Stimulated activated CD4-positive, alpha-beta T cell treated with anti-CD3 and anti-CD28 coated beads, Interleukin-2, amount 100 ng/mL, for 48 hours (primary cell): Measurements from ENCODE around the gene PALM3.

ENCODE experiments used
- DNase-seq, 2 donors: peaks; one replicate each; pipeline ENCODE4 v3.0.0-alpha.2; 2020

PALM3 gene, protein sequence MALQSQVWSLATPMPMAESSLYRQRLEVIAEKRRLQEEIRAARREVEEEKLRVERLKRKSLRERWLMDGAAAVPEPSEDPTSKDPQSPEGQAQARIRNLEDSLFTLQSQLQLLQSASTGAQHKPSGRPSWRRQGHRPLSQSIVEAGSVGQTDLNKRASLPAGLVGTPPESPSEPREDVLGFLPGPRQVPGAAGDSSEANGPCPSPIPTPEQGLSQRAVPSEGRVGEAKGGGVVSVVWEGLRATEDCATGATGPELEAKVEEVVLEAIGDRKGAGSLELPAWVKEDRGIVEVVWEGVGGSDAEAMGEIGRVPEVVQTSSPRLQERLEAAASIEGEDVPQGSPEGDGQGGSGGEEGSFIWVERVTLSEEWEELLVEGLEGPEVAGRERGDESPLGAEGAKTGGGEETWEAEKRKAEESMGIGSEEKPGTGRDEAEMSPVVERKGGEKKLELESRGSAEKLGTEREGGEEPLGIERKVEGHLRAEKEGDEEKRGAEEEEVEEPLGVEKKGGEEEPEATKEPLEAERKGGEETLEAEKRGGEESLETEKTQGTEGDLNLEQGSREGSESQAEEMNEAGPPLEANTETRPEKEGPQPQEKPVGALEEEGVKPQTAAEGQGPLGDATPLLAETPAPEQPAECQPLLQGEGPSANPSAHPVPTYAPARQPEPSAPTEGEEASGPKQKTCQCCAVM

DNA sequence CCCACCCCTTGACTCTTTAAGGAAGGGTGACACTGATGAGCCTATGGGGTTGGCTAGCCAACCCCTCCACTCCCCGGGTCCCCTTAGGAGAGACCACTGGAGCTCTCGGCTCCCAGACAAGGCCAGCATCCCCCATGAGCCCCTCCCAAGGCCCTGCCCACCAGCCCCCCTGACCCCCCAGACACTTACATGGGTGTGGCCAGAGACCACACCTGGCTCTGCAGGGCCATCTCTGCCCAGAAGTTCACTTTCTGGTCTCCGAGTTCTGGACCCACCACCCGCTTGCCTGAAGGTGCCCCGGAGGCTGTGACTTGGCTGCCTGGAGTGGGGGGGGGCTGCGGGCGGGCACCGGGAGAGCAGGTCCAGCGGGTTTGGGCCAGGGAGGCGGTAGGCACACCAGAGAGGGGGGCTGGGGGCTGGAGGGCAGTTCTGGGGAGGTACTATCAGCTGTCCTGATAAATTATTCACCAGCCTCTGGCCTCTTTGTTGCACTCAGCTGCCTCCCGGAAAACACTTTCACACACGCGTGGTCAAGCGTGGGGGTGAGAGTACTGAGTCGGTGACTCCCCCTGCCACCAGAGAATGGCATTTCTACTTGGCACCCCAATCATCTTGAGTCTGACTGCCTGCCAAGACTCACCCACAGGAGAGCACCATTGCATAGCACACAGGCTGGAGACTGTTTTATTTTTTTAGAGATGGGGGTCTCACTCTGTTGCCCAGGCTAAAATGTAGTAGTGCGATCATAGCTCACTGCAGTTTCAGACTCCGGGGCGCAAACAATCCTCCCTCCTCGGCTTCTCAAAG lies at the start of gene PALM3:
PALM3 (minus strand) TSS at position 326 of the 807 bp plus-strand sequence; CDS start at position 230, 96 bp downstream.
- DNase-seq = no peak

DNA sequence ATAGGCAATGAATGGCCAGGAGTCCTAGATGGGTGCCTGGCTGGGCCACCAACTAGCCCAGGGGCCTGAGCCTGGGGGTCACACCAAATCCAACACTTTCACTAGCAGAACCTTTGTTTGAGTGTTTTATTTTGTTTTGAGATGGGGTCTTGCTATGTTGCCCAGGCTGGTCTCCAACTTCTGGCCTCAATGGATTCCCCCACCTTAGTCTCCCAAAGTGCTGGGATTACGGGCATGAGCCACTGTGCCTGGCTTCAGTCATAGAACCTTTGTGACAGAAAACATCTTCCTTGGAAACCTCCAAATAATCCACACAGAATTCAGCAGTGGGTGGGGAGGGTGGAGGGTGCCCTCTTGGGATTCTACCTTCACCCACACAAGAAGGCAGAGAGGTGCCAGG lies 49.6 kb upstream of the PALM3 start:
- no peak for DNase-seq

DNA sequence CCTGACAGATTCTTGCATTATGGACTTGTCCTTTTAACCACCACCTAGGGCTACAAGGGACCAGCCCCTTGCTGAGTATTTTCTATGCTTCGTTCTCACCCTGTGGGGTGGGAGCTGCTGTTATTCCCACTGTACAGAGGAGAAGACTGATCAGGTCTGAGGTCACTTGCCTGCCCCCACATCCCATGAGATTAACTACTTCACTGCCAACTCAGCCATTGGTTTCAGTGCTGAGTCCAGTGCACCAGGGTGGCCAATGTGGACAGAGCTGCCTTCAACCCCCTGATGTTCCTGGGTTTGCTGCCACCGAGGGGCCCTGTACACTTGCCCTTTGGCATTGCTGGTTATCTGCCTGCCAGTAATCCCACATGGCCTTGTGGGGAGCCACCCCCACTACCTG lies 48.8 kb upstream of the PALM3 start:
- no peak for DNase-seq

DNA sequence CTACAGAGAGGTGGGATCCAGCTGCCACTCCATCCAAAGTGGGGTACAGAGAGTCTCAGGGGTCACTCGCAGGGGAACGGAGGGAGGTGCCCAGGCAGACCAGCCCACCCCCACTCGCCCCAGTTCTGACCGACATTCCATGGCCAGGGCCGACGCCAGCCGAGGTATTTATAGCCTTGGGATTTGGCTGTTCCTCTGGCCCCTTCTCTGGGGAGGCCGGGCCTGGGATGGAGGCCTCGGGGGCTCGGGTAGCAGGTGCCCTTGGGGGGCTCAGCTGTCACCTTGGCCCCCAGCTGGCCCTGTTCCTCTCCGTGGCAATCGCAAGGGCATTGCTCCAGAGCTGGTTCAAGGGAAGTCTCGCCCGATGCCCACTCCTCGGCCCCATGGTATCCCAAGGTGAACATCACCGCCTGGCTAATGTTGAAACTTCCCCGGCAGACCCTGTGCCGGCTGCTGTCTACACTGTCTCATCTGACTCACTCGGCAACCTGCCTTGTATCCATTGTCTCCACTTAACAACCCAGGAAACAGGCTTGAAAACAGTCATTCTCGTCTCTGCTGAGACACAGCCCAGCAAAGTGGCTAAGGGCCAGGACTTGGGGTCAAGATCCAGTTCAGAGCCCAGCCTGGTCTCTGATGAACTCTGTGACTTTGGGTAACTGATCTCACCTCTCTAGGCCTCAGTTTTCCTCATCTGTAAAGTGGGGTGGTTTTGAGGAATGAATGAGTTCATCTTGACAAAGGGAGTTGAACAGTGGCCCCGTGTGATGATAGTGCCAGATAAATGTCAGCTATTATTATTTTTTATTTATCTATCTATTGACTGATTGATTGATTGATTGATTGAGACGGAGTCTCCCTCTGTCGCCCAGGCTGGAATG lies 45.9 kb upstream of the PALM3 start:
- no peak for DNase-seq

DNA sequence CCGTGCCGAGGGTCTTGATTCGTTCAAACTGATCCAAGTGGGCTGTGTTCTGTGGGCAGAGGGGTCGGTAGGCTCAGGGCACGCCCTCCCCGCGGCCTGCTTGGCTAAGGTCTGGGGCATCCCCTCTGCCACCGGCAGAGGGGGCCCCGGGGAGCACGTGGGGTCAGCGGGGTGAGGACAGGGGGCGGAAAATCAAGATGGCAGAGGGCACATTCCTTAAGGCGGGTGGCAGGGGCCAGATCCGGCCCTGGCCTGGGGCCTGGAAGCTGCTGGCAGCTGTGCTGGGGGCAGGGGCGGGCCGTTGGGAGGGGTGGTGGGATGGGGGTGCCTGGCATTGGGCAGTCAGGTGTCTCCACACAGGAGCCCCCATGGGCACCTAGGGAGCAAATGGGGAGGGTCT lies 45.0 kb upstream of the PALM3 start:
- DNase-seq = no peak

DNA sequence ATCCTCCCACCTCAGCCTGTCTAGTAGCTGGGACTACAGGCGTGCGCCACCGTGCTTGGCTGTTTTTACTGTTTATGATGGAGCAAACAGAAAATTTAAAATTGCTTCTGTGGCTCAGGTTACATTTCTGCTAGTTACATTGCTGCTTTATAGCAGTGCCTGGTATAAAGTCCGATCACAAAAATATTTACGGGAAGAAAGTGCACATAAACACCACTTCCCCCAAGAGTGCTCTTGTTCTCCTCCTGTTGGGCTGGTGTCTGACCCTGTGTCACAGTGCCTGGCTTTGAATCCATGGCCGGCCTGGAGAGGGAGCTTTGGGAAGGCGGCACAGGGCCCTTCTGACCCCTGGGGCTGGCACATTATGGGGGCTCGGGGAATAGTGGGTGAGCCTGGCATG lies 43.8 kb upstream of the PALM3 start:
- no peak for DNase-seq

DNA sequence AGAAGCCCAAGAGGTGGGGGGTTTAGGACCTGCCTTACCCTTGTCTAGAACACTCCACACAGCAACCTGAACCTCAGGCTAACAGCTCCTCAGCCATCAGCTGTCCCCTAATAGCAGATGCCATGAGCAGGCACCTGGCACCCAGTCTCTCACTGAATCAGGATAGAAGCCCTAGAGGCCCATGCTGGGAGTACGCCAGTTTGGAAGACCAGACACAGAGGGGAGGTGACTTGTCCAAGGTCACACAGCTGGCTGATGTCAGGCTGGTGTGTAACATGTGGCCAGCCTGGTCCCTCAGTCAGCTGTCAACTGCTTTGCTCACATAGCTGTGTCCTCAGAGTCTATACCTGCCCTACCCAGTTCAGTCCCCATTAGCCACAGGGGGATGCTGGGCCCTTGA lies 41.4 kb upstream of the PALM3 start:
- DNase-seq = no peak

DNA sequence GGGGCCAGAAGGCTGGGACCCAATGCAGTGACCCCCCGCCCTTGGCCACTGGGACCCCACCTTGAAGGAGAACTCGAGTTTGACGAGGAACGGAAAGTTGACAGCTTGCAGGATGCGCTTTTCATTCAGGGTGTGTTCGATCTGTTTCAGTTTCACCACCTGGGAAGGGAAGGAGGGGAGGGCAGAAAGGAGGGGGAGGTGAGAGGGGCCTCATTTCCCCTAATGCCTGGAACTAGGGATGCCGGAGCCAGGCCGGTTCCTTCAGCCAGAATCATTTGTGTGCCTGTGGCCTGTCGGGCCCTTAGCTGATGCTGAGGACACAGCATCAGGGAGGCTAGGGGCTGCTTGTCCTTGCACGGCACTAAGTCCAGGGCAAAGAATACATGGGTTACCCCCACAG lies 40.9 kb upstream of the PALM3 start:
- DNase-seq = no peak

DNA sequence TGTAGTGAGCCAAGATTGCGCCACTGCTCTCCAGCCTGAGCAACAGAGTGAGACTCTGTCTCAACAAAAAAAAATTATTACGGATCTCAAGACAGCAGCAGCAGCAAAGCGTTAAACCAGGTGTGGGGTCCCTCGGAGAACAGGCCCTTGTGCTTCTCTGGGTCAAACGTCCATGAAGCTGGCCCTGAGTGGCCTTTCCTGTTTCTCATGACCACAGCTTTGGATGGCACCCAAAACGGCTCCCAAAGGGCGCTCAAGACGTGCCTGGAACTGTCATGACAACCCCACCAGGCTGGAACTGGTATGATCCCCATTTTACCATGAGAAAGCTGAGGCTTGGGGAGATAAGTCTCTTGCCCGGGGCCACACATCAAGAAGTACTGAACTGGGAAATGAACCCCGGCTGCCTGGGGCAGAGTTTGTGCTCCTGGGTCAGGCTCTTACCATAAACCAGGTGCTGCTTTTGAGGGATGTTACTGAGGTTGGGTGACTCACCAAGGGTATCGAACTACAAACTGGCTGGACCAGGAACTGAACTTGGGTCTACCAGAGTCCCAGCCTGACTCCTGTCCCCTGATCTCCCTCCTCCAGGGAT lies 40.3 kb upstream of the PALM3 start:
- DNase-seq = no peak

DNA sequence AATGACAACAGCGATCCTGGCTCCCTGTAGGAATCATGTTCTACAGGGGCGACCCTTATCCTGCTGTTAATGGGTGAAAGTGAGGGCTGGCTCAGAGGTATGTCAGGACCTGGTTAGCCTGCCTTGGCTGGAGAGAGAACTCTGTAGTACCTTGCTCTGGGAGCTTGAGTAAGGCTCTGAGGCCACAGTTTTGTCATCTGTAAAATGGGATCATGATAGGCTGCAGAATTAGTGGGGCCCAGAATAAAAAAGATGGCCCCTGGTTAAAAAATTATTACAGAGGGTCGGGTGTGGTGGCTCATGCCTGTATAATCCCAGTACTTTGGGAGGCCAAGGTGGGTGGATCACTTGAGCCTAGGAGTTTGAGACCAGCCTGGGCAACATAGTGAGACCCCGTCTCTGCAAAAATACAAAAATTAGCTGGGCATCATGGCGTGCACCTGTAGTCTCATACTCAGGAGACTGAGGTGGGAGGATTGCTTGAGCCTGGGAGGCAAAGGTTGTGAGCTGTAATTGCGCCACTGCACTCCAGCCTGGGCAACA lies 39.2 kb upstream of the PALM3 start:
- DNase-seq = no peak

DNA sequence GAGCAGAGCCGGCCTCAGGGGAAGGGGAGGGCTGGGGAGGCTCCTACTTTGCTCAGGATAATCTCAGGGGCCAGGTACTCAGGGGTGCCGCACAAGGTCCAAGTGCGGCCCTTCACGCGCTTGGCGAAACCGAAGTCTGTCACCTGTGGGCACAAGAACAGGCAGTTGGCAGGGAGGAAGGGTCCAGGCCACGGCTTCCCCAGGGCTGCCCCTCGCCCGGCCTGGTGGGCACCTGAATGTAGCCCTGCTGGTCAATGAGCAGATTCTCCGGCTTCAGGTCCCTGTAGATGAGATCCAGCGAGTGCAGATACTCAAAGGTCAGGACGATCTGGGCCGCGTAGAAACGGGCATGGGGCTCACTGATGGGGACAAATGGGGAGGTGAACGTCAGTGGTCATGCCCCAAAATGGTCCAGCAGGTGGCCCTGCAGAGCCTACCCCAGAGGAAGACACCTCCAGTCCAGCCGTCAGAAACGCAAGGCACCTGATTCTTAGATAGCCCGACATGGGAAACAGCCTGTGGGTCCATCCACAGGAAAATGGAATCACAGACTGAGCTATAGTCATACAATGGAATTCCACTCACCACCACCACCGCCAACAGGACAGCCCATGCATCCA lies 35.8 kb upstream of the PALM3 start:
- DNase-seq = no peak

DNA sequence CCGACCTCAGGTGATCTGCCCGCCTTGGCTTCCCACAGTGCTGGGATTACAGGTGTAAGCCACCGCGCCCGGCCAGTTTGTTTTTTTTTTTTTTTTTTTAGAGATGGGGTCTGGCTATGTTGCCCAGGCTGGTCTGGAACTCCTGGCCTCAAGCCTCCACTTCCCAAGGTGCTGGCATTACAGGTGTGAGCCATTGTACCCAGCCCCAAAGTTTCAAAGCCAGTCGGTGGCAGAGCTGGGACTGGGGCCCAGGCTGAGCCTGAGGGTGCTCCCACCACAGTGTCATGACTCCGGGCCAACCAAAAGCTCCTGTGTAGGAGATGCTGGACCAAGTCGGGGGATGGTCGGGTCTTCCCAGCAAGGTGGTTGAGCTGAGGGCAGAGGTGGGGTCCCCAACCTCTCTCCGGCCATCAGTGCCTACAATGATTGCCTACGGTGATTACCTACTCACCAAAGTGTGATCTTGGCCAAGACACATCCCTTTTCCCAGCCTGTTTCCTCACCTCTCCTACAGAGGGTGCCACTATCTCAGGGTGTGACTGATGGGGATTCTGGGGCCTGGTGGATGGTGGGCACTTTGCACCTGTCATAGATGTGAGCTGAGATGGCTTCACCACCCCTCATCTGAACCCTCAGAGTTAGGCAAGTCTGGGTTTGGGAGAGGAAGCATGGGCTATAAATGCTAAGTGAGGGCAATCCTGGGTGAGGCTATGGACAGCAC lies 34.6 kb upstream of the PALM3 start:
- no peak for DNase-seq

DNA sequence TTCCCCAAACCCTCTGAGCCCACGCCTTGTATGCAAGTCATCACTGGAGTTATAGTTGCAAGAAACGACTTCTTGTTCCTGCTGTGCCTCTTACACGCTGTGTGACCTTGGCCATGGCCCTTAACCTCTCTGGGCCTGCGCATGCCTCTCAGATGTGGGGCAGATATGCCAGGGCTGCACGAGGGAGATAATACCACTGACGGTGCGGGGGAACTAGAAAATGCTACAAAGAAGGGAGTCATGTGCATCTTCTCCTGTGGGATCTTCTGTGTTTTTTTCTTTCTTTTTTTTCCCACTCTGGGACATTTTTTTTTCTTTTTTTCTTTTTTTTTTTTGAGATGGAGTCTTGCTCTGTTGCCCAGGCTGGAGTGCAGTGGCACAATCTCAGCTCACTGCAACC lies 33.0 kb upstream of the PALM3 start:
- DNase-seq = no peak

DNA sequence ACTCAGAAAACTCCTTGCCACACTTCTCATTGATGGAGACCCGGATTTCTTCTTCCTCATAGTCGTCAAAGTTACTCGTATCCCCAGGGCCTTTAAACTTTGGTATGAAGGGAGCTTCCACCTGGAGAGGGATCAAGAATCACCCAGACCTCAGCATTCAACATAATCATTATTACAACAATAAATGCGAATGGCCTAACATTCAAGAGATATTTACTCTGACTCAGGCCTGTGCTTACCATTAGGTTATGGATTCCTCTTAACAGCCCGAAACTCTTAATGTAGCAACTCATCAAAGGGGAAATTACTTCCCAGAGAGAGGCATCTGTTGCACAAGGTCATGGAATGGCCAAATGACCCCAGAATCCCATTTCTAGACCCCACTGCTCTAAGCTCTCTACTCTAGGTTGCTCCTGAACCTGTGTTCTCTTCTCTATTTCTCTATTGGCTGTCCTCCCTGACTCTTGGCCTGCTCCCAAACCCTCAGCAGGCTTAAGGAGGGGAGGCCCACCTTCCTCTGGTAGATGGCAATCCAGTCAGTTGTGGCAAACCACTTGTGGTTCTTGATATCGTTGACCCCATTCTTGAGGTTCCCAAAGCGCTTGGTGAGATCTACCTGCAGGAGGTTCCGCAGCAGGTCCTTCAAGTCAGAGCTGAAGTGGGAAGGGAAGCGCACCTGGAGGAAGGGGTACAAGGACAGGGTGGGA lies 31.4 kb upstream of the PALM3 start:
- no peak for DNase-seq

DNA sequence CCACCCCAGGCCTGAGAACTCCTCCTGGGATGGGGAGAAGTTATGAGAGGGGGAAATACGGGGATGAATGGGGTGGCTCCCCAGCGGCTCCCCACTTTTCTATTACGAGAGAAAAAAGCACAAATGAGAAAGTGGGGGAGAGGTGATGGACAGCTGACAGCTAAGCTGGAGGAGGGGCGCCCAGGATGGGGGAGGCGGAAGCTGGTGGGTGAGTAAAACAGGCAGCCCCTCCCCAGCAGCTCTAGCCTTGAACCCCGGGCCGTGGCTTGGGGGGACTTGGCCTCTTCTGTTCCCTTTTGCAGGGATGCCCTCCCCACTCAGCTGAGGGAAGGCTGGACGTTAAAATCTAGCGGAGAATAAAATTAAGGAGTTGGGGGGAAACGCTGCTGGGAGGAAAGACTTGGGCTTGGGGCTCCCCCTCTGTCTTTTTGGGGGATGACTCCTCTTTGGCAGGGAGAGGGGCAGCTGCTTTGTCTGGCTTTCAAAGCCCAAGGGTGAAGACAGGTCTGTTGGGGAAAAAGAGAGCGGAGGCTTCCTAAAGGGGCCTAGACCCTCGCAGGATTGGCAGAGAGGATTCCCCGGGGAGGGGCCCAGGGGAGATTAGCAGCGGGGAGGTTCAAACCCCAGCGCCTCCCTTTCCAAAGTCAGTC lies 30.1 kb upstream of the PALM3 start:
- DNase-seq = peak in 1 of 2 donors; percentile 27

DNA sequence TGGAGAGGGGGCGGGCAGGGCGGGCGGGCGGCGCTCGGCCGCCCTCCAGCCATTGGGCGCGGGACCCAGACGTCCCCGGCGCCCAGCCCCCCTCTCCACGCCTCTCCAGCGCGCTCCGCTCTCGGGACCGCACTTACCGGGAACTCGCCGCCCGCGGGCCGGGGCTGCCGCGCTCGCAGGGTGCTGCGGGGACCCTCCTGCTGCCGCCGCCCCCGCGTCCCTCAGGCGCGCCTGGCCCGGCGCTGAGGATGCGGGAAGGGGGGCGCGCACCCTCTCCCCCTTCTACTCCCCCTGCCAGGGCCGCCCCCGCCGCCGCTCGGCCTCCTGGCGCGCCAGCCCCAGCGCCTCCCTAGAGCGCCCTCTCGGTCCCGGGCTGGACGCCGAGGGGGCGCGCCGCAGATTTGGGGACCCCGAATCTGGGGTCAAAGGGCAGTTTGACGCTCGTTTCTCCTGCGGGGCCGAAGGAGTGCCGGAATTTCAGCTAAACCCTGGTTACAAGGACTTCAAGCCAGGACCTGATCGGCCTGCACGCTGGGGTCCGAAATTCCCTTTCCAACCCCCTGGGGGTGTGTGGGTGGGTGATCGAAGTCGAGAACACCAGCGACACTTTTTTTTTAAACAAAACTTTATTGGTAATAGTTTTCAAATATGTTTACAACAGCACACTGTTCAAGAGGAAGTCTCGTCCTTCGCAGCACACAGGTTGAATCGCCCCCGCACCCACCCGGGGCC lies 29.4 kb upstream of the PALM3 start:
- peak; percentile 63 to 64 for DNase-seq

DNA sequence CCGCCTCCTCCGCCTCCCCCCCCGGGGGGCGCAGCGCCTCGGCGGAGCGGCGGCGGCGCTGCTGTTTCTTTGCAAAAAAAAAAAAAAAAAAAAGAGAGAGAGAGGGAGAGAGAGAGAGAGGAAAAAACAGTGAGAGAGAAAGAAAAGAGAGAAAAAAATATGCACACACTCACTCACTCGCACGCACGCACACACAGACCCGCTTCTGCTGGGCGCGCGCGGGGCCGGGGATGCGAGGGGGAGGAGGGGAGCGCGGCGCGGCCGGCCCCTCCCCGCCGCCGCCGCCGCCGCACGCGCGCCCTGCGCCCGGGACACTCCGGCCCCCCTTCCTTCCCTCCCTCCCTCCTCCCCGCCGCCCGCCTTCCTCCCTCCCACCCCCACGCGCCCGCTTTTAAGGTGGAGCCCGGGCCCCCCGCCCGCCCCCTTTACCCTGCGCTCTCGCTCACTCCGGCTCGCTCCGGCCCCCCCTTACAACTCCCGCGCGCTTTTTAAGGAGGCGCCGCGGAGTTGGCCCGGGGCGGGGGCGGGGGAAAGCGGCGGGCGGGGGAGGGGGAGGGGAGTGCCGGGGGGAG lies 28.7 kb upstream of the PALM3 start, which contains the start of gene SAMD1:
SAMD1 (minus strand) TSS at position 243 of the 572 bp plus-strand sequence.
- peak; percentile 65 to 70 for DNase-seq
